GM19372 (cell line): ENCODE data around the gene RGS9.
A peak's percentile ranks its signal among the peaks of the same experiment; 100 is the strongest.

Experiments
- ATAC-seq: cut with Tn5 transposase; IDR thresholded peaks from one replicate; pipeline ENCODE4 v1.9.1; 2021; ENCODE audit warnings: mild to moderate bottlenecking, low read depth, moderate library complexity; ENCODE audit not compliant: unreplicated experiment

The RGS9 gene

GRCh38 chr17:65154770-65155589 lies 17.8 kb downstream of the RGS9 start:
- peak; percentile 89 for ATAC-seq

DNA sequence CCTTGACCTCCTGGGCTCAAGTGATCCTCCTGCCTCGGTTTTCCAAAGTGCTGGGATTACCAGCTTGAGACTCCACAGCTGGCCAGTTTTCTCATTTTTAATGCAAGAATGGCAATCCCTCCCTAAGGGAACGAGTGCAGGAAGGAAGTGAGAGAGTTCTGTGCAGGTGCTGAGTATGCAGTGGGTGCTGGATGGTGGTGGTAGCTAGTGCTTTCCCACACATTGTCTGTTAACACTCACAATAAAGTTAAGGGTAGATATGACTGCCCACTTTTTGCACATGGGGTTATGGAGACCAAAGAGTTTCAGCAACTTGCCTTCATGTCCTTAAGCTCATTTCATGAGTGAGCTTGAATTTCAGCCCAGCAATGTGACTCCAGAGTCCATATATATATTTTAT lies 18.5 kb downstream of the RGS9 start:
- peak; percentile 31 for ATAC-seq

GRCh38 chr17:65156185-65156834 lies 19.1 kb downstream of the RGS9 start:
- ATAC-seq: no peak

DNA sequence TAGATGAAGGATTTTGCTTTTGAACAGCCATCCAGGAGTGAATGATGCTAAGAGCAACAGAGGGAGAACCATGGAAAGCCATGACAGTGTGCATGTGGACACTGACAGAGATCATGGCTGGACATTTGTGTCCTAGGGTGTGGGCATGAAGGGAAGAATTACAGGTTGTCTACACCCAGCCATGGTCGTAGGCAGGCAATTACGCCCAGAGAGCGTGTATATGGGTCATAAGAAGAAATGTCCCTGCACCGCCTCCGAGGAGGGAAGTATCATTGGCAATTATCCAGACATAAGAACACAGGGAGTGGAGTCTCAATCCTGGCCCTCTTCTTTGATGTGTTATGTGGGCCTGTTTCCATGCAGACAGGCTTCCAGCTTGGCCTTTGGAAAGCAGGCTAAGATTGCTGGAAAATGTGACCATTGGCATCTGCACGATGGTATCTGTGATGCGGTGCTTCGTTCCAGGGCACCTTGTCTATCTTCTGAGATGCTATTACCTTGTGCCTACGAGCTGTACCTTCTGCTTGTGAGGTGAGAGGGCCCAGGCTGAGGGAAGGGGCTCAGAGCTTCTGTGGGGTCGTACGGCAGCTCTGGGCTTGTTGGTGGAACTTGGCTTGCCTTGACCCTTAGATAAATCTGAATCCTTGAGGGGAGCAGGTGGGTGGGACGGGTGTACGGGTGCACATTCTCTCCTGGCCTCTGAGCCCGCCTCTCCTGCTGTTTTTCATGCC lies 19.8 kb downstream of the RGS9 start:
- no peak for ATAC-seq

DNA sequence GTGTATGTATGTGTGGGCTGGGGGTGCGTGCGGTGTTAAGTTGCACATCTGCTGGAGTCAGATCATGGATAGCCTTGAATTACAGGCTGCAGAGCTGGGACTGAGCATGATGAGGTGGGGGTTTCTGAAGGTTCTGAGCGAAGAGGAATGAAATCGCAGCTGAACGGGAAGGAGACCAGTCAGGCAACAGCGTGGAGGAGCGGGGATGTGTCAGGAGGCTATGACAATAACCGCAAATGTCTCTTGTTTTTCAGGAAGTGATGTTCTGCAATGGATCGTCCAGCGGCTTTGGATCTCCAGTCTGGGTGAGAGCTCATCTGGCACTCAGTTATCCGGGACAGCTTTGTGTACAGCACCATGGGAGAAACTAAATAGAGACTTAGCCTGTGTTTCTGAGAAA lies 20.9 kb downstream of the RGS9 start:
- ATAC-seq: no peak

DNA sequence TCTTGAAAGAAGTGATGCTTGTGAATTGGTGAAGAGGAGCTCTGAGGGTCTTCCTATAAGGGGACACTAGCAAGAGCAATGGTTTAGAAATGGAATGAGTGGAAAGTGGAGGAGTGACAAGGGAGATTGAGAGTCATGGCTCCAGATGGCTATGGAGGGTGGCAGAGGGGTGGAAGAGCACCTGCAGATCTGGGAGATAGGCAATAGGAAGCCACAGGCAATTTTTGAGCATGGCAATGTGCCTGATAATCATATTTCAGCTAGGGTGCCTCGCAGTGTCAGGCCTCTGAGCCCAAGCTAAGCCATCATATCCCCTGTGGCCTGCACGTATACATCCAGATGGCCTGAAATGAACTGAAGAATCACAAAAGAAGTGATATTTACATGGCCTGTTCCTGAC lies 21.5 kb downstream of the RGS9 start:
- ATAC-seq: no peak

- ATAC-seq: no peak
These were observed 23.3 kb downstream of the RGS9 start for GRCh38 chr17:65160516-65160915.

- ATAC-seq: no peak
These were observed 26.9 kb downstream of the RGS9 start for GRCh38 chr17:65163990-65164495.

- ATAC-seq: no peak
These were observed 29.6 kb downstream of the RGS9 start for GRCh38 chr17:65166787-65167186.

GRCh38 chr17:65167566-65167965 lies 30.4 kb downstream of the RGS9 start:
- no peak for ATAC-seq

- no peak for ATAC-seq
These were observed 32.5 kb downstream of the RGS9 start for GRCh38 chr17:65169691-65170090.

DNA sequence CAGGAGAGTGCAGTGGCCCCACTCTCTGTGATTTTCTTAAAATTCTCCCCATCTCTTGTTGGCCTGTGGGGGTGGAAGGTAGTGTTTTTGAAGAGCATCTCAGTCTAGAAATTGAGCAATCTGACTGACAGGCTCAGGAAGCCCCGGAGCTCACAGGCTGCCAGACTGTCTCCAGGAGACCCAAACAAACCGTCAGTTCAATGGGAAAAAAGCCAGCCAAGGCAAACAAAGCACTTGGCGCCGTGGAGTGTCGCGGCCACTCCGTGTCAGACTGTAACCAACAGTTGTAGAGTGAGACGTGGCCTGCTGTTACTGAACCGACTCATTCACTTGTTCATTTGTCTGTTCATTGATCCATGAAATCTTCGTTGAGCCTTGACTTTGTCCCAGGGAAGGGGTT lies 33.7 kb downstream of the RGS9 start:
- ATAC-seq: no peak

- no peak for ATAC-seq
These were observed 34.6 kb downstream of the RGS9 start for GRCh38 chr17:65171752-65172151.

GRCh38 chr17:65172496-65173136 lies 35.4 kb downstream of the RGS9 start:
- ATAC-seq: no peak

GRCh38 chr17:65173284-65173793 lies 36.2 kb downstream of the RGS9 start:
- no peak for ATAC-seq

DNA sequence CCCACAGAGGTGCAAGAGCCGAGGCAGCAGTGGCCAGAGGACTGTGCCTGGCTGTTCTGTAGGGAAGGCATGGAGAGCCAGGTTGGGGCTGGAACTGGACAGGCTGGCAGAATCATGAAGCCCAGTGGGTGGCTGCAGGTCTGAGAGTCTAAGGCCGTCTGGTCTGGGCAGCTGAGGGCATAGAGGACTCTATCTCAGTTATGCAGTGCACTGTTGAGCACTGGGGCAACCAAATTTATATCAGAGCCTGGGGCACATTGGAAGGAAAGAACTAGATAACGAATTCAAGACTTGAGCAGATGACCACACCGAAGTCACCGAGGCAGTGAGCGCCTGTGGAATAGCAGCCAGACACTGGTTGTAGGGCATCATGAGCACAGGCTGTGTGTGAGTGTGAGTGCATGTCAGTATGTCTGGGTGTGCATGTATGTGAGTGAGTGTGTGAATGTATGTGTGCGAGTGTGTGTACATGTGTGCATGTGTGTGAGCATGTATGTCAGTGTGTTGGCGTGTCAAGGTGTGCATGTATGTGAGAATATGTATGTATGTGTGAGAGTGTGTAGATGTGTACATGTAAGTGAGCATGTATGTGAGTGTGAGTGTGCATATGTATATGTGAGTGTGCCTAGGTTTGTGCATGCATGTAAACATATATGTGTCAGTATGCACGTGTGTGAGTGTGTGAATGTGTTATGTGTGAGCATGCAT lies 37.0 kb downstream of the RGS9 start:
- ATAC-seq: no peak

DNA sequence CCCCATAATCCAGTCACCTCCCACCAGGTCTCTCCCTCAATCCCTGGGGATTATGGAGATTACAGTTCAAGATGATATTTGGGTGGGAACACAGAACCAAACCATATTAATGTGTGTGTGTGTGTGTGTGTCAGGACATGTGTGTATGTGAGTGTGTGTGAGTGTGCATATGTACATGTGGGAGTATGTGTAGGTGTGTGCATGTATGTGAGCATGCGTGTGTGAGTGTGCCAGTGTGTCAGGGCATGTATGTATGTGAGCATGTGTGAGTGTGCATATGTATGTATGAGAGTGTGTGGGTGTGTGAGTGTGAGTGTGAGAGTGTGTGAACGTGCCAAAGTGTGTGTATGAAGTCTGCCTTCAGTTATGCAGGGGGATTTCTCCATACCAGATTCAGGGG lies 37.8 kb downstream of the RGS9 start:
- no peak for ATAC-seq

- no peak for ATAC-seq
These were observed 38.8 kb downstream of the RGS9 start for GRCh38 chr17:65175952-65176351.

- ATAC-seq: no peak
These were observed 39.7 kb downstream of the RGS9 start for GRCh38 chr17:65176646-65177409.
